Measurements from ENCODE around the gene TCHP. TPM values are rescaled to one million over a fixed set of nuclear protein-coding genes. Genes with fewer than 3 reads are reported as not detected.
"Not testable (repeated sequence)": the region's sequence is repeated elsewhere in the genome, so short reads cannot be mapped to it uniquely, and the experiment has no call there.

TCHP gene
- total RNA-seq (2014; rRNA removed; shearing (Covaris generic); ENCODE audit: low replicate concordance), result 3.6 and 4.0 TPM in 2 replicates

- DNase-seq, result peak; percentile 86
- Histone ChIP-seq H3K27me3 (no peaks in the 10 kb centered on the region), H3K9me3 (no peaks in the 10 kb centered on the region), H3K4me3 (peak within 1 kb of the TSS; percentile 81), H3K36me3 (peaks cover 16% of the 10 kb centered on the region)
Measured at GRCh38 chr12:109899783-109900751, at the start of gene TCHP. TCHP (plus strand) TSS chr12:109900274; CDS start chr12:109903027, 2,753 bp downstream.

- not testable (repeated sequence) for H3K27me3 ChIP-seq, H3K9me3 ChIP-seq, H3K36me3 ChIP-seq, DNase-seq, H3K4me3 ChIP-seq
Measured at GRCh38 chr12:109850518-109850917, 49.6 kb upstream of the TCHP start.

- H3K9me3 ChIP-seq, result no peaks in the 10 kb centered on the region
- H3K27me3 ChIP-seq, result no peaks in the 10 kb centered on the region
- no peak overlapping the region for H3K4me3 ChIP-seq
- DNase-seq, result no peak
- peaks cover 7% of the 10 kb centered on the region; the same call in 1 of the 2 replicates for H3K36me3 ChIP-seq
Measured at GRCh38 chr12:109855377-109855776, 44.7 kb upstream of the TCHP start.

- Histone ChIP-seq H3K9me3 (no peaks in the 10 kb centered on the region), H3K27me3 (no peaks in the 10 kb centered on the region), H3K36me3 (peaks cover 5% of the 10 kb centered on the region; the same call in 1 of the 2 replicates), H3K4me3 (no peak overlapping the region)
- DNase-seq, result no peak
Measured at GRCh38 chr12:109857715-109858114, 42.4 kb upstream of the TCHP start.

- Histone ChIP-seq H3K27me3 (no peaks in the 10 kb centered on the region), H3K4me3 (no peak overlapping the region), H3K36me3 (0 out of 2 replicates have a peak, but pooled peaks cover 5% of the 10 kb centered on the region), H3K9me3 (no peaks in the 10 kb centered on the region)
- no peak for DNase-seq
Measured at GRCh38 chr12:109858764-109859163, 41.3 kb upstream of the TCHP start.

- no peak for DNase-seq
- Histone ChIP-seq H3K4me3 (no peak overlapping the region), H3K9me3 (no peaks in the 10 kb centered on the region), H3K27me3 (no peaks in the 10 kb centered on the region), H3K36me3 (0 out of 2 replicates have a peak, but pooled peaks cover 5% of the 10 kb centered on the region)
Measured at GRCh38 chr12:109860977-109861376, 39.1 kb upstream of the TCHP start.

GRCh38 chr12:109861689-109862314 is 38.3 kb upstream of the TCHP start:
- no peak overlapping the region for H3K4me3 ChIP-seq
- no peaks in the 10 kb centered on the region for H3K27me3 ChIP-seq
- no peak for DNase-seq
- H3K36me3 ChIP-seq, result 0 out of 2 replicates have a peak, but pooled peaks cover 5% of the 10 kb centered on the region
- H3K9me3 ChIP-seq, result no peaks in the 10 kb centered on the region

GRCh38 chr12:109862491-109862890 is 37.6 kb upstream of the TCHP start:
- H3K9me3 ChIP-seq, H3K27me3 ChIP-seq, H3K4me3 ChIP-seq, H3K36me3 ChIP-seq, DNase-seq: not testable (repeated sequence)

- Histone ChIP-seq H3K4me3 (no peak overlapping the region), H3K36me3 (no peaks in the 10 kb centered on the region), H3K9me3 (no peaks in the 10 kb centered on the region), H3K27me3 (no peaks in the 10 kb centered on the region)
- no peak for DNase-seq
Measured at GRCh38 chr12:109863847-109864712, 36.0 kb upstream of the TCHP start.

- DNase-seq, result no peak
- H3K27me3 ChIP-seq, result no peaks in the 10 kb centered on the region
Measured at GRCh38 chr12:109864916-109865315, 35.2 kb upstream of the TCHP start.

GRCh38 chr12:109868182-109869051 is 31.7 kb upstream of the TCHP start:
- no peak for DNase-seq

More at GRCh38 chr12:109864916-109865315, 35.2 kb upstream of the TCHP start:
- no peak overlapping the region for H3K4me3 ChIP-seq
- no peaks in the 10 kb centered on the region for H3K36me3 ChIP-seq
- no peaks in the 10 kb centered on the region for H3K9me3 ChIP-seq

GRCh38 chr12:109870648-109871047 is 29.4 kb upstream of the TCHP start:
- Histone ChIP-seq H3K36me3 (no peaks in the 10 kb centered on the region), H3K9me3 (no peaks in the 10 kb centered on the region), H3K27me3 (no peaks in the 10 kb centered on the region), H3K4me3 (no peak overlapping the region)
- no peak for DNase-seq

More at GRCh38 chr12:109868182-109869051, 31.7 kb upstream of the TCHP start:
- no peaks in the 10 kb centered on the region for H3K9me3 ChIP-seq
- no peaks in the 10 kb centered on the region for H3K36me3 ChIP-seq
- H3K27me3 ChIP-seq, result no peaks in the 10 kb centered on the region
- H3K4me3 ChIP-seq, result no peak overlapping the region

- no peaks in the 10 kb centered on the region for H3K9me3 ChIP-seq
- no peaks in the 10 kb centered on the region for H3K36me3 ChIP-seq
- no peak overlapping the region for H3K4me3 ChIP-seq
- H3K27me3 ChIP-seq, result no peaks in the 10 kb centered on the region
- DNase-seq, result peak; percentile 10
Measured at GRCh38 chr12:109871668-109872314, 28.3 kb upstream of the TCHP start.

- DNase-seq, result no peak
- no peaks in the 10 kb centered on the region for H3K9me3 ChIP-seq
- H3K27me3 ChIP-seq, result no peaks in the 10 kb centered on the region
- no peaks in the 10 kb centered on the region for H3K36me3 ChIP-seq
- H3K4me3 ChIP-seq, result no peak overlapping the region
Measured at GRCh38 chr12:109873653-109874052, 26.4 kb upstream of the TCHP start.

GRCh38 chr12:109875572-109876131 is 24.4 kb upstream of the TCHP start:
- no peak for DNase-seq

More at GRCh38 chr12:109875572-109876131, 24.4 kb upstream of the TCHP start:
- H3K36me3 ChIP-seq, result no peaks in the 10 kb centered on the region
- H3K4me3 ChIP-seq, result no peak overlapping the region
- H3K27me3 ChIP-seq, result no peaks in the 10 kb centered on the region
- H3K9me3 ChIP-seq, result no peaks in the 10 kb centered on the region

All from MG63 (cell line).